Measurements from ENCODE around the gene RORC.
A peak's percentile ranks its signal among the peaks of the same experiment; 100 is the strongest.
"Not testable (repeated sequence)": the region's sequence is repeated elsewhere in the genome, so short reads cannot be mapped to it uniquely, and the experiment has no call there.

RORC gene

DNA sequence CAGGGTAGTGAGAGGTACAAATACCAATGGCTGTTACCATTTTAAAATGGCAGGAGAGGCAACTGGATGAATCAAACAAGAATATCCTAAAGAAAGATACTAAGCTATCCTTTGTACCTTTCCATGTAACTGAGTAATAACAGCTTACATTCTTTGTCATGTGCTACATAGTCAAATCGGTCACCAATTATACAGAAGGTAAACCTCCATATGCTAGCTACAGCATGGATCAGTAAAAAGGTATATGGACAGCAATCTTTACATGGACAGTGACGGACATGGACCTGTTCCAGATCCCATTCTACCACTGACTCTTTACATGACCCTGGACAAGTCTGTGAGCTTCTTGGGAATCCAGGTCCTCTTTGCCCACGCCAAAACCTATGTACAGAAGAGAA lies 54.9 kb downstream of the RORC start:
- DNase-seq (ENCODE audit: low read depth in 2 of 3, low spot score in 1 of 3), result no peak

DNA sequence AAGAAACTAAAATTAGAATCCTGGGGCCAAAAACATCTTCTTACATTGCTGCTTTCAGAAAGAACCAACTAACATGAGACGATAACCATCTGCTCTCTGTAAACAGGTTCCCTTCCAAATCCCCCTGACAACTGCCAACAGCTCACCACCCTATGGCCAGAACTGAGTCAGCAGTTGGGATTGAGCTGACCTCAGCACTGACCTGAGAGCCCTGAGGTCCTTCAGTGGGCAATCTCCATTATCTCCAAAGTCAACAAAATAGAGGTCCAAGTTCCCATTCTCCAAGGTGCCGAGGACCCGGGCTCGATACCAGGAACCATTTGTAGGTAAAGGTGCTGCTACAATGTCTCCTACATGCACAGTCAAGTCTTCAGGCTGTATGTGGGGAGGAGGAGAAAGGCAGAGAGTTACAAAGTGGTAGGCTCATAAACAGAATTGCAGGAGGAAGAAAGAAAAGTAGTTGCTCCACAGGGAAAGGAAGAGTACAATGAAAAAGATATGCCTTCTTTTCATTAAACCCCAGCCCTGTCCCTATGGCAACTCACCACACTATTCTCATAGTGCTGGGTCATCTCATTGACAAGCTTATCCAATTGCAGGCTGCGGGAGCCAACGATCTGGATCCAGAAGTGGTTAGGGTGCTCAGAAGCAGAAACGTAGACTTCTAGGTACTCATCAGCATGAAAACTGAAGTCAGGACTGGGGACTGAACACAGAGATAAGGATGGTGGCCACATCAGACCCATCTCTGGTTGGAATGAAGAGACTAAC lies 55.5 kb downstream of the RORC start:
- DNase-seq (ENCODE audit: low read depth in 2 of 3, low spot score in 1 of 3), result no peak

DNA sequence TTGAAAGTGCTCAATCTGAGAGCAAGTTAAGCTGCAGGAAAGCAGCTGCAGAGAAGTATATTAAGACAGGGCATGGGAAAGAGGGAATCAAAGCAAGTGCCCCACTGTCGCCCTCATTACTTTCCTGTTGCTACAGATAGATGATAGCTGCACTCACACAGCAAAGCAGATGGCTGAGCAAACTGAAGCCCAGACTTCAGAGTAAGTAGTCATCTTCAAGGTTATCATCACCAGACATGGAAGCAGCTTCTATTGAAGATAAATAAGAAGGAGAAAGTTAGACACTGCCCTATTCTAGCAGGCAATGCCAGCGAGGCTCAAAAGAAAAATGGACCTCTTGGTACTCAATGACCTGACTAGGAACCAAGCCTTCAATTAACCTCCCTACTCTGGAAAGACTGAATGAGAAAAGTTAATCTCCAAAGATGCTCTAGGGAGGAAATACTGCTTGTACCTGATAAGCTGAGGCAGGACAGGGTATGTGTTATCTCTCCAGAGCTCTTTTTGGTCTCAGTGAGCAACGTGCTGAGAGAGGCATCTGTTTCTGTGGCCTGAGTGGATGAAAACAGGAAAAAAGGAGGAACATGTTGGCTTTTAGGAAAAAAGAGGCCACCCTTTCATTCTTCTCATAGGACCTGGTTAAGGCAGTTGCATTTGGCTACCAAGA lies 57.2 kb downstream of the RORC start:
- no peak for DNase-seq (ENCODE audit: low read depth in 2 of 3, low spot score in 1 of 3)

DNA sequence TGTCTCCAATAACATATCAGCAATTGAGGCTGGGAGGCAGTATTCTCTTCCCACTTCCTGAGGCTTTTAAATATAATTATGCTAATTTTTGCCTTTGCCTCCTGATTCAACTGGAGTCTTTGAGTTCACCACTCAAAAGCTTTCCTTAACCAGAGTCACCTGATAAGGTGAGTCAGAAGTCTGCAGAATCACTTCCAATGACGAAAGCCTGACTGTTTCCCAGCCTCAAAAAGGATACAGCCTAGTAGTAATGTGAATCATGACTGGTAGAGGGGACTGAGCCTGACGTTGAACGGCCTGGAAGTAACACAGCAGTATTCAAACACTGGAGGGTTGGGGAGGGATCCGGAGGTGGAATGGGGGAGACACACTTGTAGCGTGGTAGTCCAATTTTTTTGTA lies 57.9 kb downstream of the RORC start:
- no peak for DNase-seq (ENCODE audit: low read depth in 2 of 3, low spot score in 1 of 3)

DNA sequence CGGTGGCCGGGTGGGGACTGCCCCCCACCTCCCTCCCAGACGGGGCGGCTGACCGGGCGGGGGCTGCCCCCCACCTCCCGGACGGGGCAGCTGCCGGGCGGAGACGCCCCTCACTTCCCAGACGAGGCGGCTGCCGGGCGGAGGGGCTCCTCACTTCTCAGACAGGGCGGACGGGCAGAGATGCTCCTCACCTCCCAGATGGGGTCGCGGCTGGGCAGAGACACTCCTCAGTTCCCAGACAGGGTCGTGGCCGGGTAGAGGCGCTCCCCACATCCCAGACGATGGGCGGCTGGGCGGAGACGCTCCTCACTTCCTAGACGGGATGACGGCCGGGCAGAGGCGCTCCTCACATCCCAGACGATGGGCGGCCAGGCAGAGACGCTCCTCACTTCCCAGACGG lies 62.3 kb downstream of the RORC start:
- not testable (repeated sequence) for DNase-seq (ENCODE audit: low read depth in 2 of 3, low spot score in 1 of 3)

DNA sequence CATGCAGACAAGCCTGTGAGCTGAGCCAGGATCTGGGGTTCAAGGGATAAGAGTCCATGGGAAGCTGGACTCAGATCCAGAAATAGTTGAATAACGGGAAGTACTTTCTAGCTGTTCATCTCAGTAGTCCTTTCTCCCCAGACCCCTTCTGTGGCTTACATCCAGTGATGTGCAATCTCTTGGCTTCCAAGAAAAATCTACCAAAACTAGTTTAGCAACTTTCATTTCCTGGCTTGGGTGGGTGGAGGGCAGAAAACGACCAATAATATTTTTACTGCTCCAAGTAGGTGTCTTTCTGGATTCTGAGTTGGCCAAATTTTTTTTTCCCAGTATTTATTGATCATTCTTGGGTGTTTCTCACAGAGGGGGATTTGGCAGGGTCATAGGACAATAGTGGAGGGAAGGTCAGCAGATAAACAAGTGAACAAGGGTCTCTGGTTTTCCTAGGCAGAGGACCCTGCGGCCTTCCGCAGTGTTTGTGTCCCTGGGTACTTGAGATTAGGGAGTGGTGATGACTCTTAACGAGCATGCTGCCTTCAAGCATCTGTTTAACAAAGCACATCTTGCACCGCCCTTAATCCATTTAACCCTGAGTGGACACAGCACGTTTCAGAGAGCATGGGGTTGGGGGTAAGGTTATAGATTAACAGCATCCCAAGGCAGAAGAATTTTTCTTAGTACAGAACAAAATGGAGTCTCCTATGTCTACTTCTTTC lies 63.1 kb downstream of the RORC start:
- not testable (repeated sequence) for DNase-seq (ENCODE audit: low read depth in 2 of 3, low spot score in 1 of 3)

DNA sequence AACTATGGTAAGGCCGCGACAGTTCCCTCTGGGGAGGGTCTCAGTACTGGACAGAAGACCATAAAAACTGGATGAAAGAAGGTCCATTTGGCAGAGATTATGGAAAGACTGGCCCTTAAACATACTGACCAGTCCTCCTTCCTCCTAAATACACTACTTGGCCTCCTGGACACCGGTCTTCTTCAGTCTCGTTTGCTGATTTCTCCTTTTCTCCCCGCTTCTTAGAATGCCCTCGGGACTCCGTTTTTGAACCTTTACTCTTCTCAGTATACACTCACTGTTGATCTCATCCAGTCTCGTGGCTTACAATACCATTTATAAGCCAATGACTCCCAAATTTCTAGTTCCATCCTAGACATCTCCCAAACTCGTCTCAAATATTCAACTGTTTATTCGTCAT lies 67.6 kb downstream of the RORC start:
- DNase-seq (ENCODE audit: low read depth in 2 of 3, low spot score in 1 of 3), result no peak

DNA sequence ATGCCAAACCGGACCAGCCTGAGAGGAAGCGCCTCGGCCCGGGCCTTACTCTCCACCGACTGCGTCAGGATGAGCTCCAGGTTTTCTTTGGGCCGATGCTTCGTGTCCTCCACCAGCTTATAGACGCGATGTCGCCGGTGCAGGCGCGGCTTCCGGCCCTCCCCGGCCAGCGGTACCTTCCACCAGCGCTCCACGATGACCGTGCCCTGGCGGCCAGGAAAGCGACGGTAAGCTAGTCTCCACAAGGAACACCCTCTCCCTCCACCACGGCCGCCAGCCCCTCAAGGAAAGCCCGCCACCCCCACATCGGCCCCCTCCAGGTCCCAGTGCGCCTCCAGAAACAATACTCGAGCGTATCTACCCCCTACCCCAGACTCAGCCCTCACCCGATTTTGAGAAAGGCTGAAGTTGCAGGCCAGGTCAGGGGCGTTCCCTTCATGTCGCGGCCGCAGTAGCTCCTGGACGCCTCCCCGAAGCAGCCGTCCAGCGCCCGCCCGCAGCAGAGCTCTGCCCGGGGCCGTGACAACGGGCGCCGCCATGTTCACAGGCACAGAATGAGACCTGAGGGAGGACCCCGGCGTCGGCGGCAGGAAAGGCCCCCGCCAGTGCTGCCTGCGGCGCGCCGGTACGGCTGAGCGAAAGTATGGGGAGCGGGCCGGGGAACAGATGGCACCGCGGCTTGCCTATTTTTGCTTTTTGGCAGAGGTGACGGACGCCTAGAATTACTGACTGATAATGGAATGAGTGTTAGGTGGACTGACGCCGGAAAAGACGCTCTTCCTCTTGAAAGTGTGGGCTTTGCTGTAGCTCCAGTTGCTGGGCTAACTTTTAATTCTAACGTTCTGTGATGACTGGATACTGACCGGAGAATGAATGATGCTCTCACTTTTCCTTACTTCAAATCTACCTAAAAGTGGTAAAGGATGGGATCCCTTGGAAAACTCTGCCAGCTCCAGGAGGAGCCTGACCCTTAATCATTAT lies 68.4 kb downstream of the RORC start, which contains the start of gene MRPL9:
TSS of gene MRPL9 (minus strand) at position 556 of the 981 bp plus-strand sequence. CDS start at position 539, 17 bp downstream.
- DNase-seq (ENCODE audit: low read depth in 2 of 3, low spot score in 1 of 3), result peak; percentile 80 to 84 (median 83)

DNA sequence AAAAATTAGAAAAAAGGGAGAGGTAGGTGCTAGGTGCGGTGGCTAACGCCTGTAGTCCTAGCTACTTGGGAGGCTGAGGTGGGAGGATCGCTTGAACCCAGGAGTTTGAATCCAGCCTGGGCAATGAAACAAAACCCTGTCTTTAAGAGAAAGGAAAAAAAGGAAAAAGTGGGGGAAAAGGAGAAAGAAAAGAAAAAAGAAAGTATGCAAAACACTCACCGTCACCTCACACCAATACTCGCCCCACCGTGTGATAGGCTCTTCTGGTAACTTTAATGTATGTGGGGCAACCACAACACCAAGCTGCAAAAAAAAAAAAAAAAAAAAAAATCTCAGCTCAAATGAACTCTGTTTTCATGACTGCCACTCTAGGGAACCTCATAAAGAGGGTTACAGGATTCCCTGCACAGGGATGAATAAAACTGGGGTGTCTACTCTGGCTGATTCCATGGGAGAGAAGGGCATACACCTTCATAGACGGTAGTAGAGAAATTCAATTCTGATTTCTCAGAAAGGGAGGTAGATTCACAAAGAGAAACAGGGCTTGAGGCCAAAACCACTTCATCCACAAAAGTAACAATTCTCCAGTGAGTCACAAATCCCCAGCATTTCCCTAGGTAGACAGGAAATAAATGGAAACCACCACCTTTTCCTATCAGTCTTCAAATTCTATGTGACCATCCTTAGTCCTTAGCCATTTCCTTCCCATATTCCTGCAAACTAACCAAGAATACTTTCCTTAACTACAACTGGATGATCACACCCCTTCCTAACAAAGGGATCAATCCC lies 70.8 kb downstream of the RORC start:
- DNase-seq (ENCODE audit: low read depth in 2 of 3, low spot score in 1 of 3), result no peak

DNA sequence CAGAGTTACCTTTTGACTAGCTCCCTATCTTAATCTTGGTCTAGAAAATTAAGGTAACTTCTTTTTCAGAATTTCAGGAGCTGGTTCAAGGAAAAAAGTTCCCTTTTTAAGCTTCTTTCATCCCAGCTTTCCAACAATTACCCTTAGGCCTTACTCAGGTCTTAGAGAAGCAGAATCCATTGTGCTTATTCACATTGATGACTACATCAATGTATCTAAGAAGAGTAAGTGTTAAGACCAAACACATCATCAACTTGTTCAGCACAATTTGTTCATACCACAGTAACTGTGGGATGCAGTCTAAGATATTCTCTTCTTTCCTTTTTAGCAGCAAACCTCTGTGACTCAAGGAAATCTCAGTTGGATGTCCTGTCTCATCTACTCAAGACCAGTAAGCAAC lies 72.4 kb downstream of the RORC start:
- no peak for DNase-seq (ENCODE audit: low read depth in 2 of 3, low spot score in 1 of 3)

DNA sequence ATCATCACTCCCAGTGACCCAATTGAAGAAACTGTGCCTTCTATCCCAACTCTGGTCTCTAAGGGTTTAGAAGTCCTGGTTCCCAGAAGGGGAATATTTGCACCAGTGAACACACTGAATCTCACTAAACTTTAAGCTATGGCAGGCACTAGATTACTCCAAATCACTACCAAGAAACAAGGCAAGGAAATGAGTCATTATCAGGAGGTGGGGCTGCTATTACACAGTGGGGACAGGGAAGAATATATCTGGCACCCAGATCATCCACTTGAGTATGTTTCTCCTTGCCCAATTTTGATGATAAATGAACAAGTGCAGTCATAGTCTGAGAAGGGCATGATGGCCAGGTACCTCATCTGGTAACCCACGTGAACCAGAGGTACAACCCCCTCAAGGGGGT lies 75.3 kb downstream of the RORC start:
- no peak for DNase-seq (ENCODE audit: low read depth in 2 of 3, low spot score in 1 of 3)
